Activated naive CD8-positive, alpha-beta T cell treated with anti-CD3 and anti-CD28 coated beads for 36 hours (primary cell): ENCODE results near the gene CLDN9. TPM values are rescaled to one million over a fixed set of nuclear protein-coding genes. Genes with fewer than 3 reads are reported as not detected.

ENCODE experiments used
- DNase-seq: peaks from one replicate; pipeline ENCODE4 v3.0.0; 2021
- H3K27ac Mint-ChIP-seq: one replicate; pipeline ENCODE4 v1.8.0; 2022; ENCODE audit warnings: mild to moderate bottlenecking, moderate library complexity, mixed read lengths
- H3K27me3 Mint-ChIP-seq: one replicate; pipeline ENCODE4 v1.8.0; 2022; ENCODE audit warnings: mild to moderate bottlenecking, mixed read lengths
- H3K36me3 Mint-ChIP-seq: one replicate; pipeline ENCODE4 v1.8.0; 2021; ENCODE audit warnings: mild to moderate bottlenecking, mixed read lengths
- H3K4me1 Mint-ChIP-seq: one replicate; pipeline ENCODE4 v1.8.0; 2021; ENCODE audit warnings: mixed read lengths
- H3K4me3 Mint-ChIP-seq: one replicate; pipeline ENCODE4 v1.8.0; 2022; ENCODE audit warnings: mild to moderate bottlenecking, moderate library complexity, mixed read lengths
- H3K9me3 Mint-ChIP-seq: one replicate; pipeline ENCODE4 v1.8.0; 2022; ENCODE audit warnings: mixed read lengths
- total RNA-seq, 2 experiments: library from RNA; stranded (reverse); gene quantifications; one replicate each; pipeline ENCODE4 v1.2.3, GENCODE V29; 2021

CLDN9 gene
- total RNA-seq, 2 experiments from 2014 or later = not detected

DNA sequence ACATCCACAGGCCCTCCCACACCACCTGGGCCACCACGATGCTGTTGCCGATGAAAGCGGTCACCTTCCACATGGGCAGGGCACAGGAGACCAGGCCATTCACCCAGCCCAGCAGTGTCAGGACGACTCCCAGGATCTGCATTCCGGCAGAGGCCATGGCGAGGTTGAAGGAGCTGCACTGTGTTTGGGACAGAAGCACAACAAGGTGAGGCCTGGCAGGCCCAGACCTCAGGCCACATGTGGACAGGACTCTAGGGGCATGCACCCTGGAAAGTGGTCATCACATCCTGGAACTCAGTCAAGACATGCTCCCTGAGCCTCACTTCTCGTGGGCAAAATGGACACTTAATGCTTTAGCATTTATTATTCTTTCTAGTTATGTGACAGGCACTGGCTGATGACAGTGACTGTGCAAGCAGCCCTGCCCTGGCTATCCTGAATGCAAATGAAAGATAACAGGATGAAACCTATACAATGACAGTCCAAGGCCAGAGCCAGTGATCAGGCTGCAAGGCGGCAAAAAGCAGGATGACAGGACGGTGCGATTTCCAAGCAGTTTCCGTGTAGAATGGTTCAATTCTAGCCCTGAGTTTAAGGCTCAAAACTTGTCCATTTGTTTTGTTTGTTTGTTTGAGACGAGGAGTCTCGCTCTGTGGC lies 3.3 kb downstream of the CLDN9 start:
- peaks cover 14% of the 10 kb centered on the region for H3K4me1 Mint-ChIP-seq
- H3K4me3 Mint-ChIP-seq = no peak overlapping the region
- no peaks in the 10 kb centered on the region for H3K36me3 Mint-ChIP-seq
- DNase-seq = no peak
- H3K27me3 Mint-ChIP-seq = peaks cover 31% of the 10 kb centered on the region
- no peaks in the 10 kb centered on the region for H3K9me3 Mint-ChIP-seq
- no peak overlapping the region for H3K27ac Mint-ChIP-seq

DNA sequence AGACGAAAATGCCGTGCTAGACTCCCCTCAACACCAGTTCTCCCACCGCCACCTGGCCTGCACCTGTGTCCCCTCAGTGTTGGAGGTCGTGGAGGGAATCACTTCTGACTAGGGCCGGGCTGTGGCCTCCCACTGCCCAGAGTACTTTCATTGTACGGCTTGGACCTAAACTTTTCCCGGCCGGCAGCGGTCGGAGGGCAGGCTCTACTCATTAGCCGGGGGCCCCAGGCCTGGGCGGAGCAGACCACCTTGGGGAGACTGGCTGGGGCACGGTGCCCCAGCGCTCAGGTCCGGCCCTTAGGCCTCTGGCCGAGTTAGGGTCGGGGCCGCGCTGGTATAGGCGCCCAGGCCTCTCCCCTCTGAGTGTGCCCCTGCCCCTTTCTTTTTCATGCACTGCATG lies 4.6 kb downstream of the CLDN9 start:
- H3K9me3 Mint-ChIP-seq = no peaks in the 10 kb centered on the region
- no peak for DNase-seq
- H3K27ac Mint-ChIP-seq = no peak overlapping the region

DNA sequence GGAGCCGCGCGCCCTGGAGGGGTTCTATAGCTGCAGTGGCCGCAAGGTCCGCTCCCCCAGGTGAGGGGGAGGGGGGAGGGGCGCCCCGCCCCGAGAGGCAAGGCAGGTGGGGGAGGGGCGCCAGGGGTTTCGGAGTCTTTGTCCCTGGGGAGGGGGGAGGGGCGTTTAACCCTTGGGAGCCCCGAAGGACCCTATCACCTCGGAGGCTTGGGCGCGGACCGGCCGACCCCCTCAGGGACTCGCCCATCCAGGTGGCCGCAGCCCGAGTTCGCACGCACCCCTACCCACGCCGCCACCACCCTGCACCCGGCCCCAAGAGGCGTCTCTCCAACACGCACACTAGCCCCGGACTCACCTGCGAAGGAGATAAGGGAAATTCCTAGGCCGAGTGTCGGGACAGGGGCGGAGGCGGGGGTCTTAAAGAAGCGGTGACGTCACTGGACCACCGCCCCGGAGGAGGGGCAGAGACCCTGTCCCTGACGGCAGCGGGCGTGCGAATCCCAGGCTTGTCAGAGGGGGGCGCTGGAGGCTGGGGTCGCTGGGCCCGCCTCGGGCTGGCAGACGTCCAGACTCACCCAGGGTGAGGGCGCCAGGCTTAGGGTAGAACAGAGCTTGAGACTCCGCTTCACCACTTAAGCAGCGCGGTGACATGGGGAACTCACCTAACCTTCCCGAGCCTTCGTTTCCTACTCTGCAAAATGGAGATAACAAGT lies 5.2 kb downstream of the CLDN9 start, which contains the start of gene CLDN6:
Gene CLDN6 (minus strand): TSS at position 390 of the 713 bp plus-strand sequence. CDS start 2,162 bp downstream, outside the sequence.
- Mint-ChIP-seq H3K27ac (no peak within 1 kb of the TSS), H3K4me3 (no peak within 1 kb of the TSS), H3K36me3 (no peaks in the 10 kb centered on the region), H3K9me3 (no peaks in the 10 kb centered on the region), H3K27me3 (peaks cover 17% of the 10 kb centered on the region), H3K4me1 (peaks cover 30% of the 10 kb centered on the region)
- no peak for DNase-seq

More for the DNA sequence above, 4.6 kb downstream of the CLDN9 start:
- peaks cover 23% of the 10 kb centered on the region for H3K27me3 Mint-ChIP-seq
- peaks cover 26% of the 10 kb centered on the region for H3K4me1 Mint-ChIP-seq
- no peaks in the 10 kb centered on the region for H3K36me3 Mint-ChIP-seq
- H3K4me3 Mint-ChIP-seq = no peak overlapping the region

DNA sequence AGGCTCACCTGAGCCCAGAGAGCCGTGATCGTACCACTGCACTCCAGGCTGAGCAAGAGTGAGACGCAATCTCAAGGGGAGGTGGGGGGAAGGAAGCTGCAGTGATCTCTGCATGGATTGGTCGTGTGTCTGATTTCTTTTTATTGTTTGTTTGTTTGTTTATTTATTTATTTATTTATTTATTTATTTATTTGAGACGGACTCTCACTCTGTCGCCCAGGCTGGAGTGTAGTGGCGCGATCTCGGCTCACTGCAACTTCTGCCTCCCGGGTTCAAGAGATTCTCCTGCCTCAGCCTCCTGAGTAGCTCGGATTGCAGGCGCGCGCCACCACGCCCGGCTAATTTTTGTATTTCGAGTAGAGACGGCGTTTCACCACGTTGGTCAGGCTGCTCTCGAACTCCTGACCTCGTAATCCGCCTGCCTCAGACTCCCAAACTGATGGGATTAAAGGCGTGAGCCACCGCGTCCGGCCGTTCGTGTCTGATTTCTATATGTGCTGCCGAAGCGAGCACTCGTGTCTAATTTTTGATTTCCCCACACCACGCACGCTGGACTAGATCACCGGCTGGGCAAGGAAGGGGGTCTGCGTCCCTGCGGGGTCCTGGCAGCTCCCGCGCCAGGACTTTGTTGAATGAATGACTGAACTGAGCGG lies 7.0 kb downstream of the CLDN9 start:
- Mint-ChIP-seq H3K4me3 (peak overlapping the region; percentile 82), H3K4me1 (peaks cover 40% of the 10 kb centered on the region)

DNA sequence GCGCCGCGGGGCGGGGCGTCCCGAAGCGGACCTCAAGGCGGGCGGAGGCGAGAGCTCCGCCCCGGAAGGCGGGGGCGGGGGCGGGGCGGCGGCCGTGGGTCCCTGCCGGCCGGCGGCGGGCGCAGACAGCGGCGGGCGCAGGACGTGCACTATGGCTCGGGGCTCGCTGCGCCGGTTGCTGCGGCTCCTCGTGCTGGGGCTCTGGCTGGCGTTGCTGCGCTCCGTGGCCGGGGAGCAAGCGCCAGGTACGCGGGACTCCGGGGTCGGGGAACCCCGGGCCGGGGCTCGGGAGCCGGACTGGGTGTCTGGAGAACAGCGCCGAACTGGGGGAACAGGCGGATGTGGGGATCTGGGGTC lies 7.5 kb downstream of the CLDN9 start, which contains the start of gene TNFRSF12A:
Gene TNFRSF12A (plus strand): TSS at position 122 of the 357 bp plus-strand sequence. CDS start 30 bp downstream, at position 152.
- H3K4me3 Mint-ChIP-seq = peak within 1 kb of the TSS; percentile 95
- H3K9me3 Mint-ChIP-seq = no peaks in the 10 kb centered on the region
- H3K27ac Mint-ChIP-seq = peak within 1 kb of the TSS; percentile 98
- DNase-seq = peak; percentile 78
- peaks cover 3% of the 10 kb centered on the region for H3K36me3 Mint-ChIP-seq
- H3K4me1 Mint-ChIP-seq = peaks cover 40% of the 10 kb centered on the region
- peaks cover 12% of the 10 kb centered on the region for H3K27me3 Mint-ChIP-seq

More for the DNA sequence above, 7.0 kb downstream of the CLDN9 start:
- Mint-ChIP-seq H3K27me3 (peaks cover 12% of the 10 kb centered on the region), H3K9me3 (no peaks in the 10 kb centered on the region), H3K36me3 (peaks cover 3% of the 10 kb centered on the region), H3K27ac (no peak overlapping the region)
- DNase-seq = no peak

DNA sequence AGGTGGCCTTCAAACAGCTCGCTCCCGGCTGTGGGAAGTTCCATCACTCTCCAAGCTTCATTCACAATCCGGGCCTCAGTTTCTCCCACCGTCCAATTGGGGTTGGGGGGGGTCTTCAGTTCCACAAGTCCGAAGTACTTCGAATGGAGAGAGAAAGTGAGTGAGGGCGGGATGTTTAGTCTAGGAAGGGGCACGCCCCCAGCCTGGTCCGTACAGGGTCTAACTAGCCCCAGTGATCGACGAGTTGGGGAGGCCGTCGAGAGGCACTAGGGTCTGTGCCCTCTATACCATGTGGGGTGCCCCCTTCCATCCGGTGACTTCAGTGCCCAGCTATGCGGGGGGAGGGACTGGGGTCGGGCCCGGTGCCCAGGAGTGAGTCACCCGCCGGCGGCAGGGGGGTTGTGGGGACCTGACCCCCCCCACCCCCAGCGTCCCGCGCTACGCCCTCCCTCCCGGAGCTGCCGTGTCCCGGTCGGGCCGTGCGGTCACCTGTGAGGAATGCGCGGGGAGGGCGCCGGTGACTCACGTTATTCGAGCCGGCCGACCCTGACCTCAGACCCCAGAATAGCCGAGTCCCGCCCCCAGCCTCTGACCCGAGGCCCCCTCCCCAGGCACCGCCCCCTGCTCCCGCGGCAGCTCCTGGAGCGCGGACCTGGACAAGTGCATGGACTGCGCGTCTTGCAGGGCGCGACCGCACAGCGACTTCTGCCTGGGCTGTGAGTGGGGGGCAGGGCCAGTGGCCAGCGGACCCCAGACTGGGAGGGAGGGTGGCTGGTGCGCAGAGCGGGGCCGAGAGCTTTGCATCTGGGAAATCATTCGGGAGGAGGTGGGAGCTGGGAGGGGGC lies 8.1 kb downstream of the CLDN9 start:
- Mint-ChIP-seq H3K4me1 (peaks cover 40% of the 10 kb centered on the region), H3K9me3 (no peaks in the 10 kb centered on the region)

DNA sequence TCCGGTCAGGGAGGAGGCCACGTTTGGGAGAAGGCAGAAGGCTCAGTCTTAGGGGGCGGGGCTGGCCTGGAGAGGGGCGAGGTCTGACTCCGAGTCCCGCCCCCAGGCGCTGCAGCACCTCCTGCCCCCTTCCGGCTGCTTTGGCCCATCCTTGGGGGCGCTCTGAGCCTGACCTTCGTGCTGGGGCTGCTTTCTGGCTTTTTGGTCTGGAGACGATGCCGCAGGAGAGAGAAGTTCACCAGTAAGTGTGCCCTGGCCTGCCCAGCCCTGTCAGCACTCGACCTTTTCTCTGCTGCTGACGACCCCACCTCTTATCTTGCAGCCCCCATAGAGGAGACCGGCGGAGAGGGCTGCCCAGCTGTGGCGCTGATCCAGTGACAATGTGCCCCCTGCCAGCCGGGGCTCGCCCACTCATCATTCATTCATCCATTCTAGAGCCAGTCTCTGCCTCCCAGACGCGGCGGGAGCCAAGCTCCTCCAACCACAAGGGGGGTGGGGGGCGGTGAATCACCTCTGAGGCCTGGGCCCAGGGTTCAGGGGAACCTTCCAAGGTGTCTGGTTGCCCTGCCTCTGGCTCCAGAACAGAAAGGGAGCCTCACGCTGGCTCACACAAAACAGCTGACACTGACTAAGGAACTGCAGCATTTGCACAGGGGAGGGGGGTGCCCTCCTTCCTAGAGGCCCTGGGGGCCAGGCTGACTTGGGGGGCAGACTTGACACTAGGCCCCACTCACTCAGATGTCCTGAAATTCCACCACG lies 8.9 kb downstream of the CLDN9 start:
- peak; percentile 85 for DNase-seq
- Mint-ChIP-seq H3K9me3 (no peaks in the 10 kb centered on the region), H3K4me1 (peaks cover 40% of the 10 kb centered on the region), H3K27me3 (peaks cover 12% of the 10 kb centered on the region), H3K36me3 (peaks cover 6% of the 10 kb centered on the region), H3K4me3 (peak overlapping the region; percentile 95), H3K27ac (peak overlapping the region; percentile 98)

More for the DNA sequence above, 8.1 kb downstream of the CLDN9 start:
- Mint-ChIP-seq H3K27me3 (peaks cover 12% of the 10 kb centered on the region), H3K4me3 (peak overlapping the region; percentile 95), H3K36me3 (peaks cover 3% of the 10 kb centered on the region), H3K27ac (peak overlapping the region; percentile 98)
- peak; percentile 48 for DNase-seq

DNA sequence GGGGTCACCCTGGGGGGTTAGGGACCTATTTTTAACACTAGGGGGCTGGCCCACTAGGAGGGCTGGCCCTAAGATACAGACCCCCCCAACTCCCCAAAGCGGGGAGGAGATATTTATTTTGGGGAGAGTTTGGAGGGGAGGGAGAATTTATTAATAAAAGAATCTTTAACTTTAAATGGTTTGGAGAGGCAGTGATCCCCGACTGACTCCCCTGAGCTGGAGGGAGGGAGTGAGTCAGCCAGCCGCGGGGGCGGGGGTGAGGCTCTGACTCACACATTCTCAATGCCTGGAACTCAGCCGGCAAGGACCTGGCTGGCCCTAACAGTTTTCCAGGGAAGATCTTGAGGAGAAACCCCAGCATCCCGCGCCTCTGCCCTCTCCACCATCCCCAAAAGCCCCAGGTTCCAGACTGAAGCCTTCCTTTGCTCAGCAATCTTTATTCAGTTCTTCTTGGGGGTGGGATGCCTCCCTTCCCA lies 9.5 kb downstream of the CLDN9 start:
- peaks cover 12% of the 10 kb centered on the region for H3K27me3 Mint-ChIP-seq
- H3K27ac Mint-ChIP-seq = peak overlapping the region; percentile 98
- peak; percentile 89 for DNase-seq
- peaks cover 40% of the 10 kb centered on the region for H3K4me1 Mint-ChIP-seq
- H3K36me3 Mint-ChIP-seq = peaks cover 8% of the 10 kb centered on the region
- H3K9me3 Mint-ChIP-seq = no peaks in the 10 kb centered on the region
- H3K4me3 Mint-ChIP-seq = peak overlapping the region; percentile 95

DNA sequence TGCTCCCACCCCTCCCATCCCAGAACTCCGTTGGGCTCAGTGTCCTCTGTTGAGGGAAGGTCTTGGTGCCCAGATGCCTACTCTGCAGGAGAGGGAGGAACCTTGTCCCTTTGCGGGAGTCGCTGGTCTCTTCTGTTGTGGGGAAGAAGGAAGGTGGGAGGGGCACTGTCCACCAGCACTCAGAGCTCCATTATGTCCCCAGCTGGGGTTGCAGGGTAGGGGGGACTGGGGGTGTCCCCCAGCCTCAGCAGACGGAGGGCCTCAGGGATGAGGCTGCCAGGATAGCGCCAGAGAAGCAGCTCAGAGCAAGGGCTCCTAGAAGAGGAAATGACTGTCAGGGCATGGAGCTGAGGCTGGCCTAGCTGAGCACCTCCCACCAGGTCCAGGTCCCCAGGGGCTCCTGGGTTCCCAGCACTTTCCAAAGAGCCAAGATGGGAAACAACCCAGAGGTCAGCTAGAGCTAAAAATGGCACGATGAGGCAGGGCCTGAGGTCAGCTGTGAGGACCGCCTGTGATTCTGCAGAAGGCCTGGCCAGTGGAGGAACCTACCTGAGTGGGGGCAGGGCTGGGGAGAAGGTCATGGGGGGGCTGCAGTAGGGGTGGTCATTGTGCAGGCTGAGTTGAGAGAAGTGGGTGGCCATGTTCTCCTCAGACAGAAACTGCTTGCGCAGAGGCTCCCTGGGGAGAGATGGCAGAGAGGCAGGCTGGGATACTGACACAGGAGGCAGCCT lies 10.1 kb downstream of the CLDN9 start:
- H3K36me3 Mint-ChIP-seq = peaks cover 8% of the 10 kb centered on the region
- peak overlapping the region; percentile 95 for H3K4me3 Mint-ChIP-seq
- H3K27me3 Mint-ChIP-seq = peaks cover 12% of the 10 kb centered on the region
- peak overlapping the region; percentile 98 for H3K27ac Mint-ChIP-seq
- H3K4me1 Mint-ChIP-seq = peaks cover 40% of the 10 kb centered on the region
- peak; percentile 38 for DNase-seq
- no peaks in the 10 kb centered on the region for H3K9me3 Mint-ChIP-seq

DNA sequence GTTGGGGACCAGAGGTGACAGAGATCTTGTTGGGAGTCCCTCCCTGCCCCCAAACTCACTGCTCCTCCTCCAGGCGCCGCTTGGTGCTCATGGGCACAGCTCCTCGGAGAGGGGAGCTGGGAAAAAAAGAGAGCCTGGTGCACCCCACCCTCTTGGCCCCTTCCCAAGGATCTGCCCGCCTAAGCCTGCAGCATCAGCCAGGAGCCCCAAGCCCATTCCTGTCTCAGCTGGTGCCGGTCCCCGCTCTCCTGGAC lies 10.6 kb downstream of the CLDN9 start:
- peak overlapping the region; percentile 95 for H3K4me3 Mint-ChIP-seq
- peaks cover 40% of the 10 kb centered on the region for H3K4me1 Mint-ChIP-seq
- H3K27ac Mint-ChIP-seq = peak overlapping the region; percentile 98
- H3K9me3 Mint-ChIP-seq = no peaks in the 10 kb centered on the region
- peaks cover 8% of the 10 kb centered on the region for H3K36me3 Mint-ChIP-seq
- no peak for DNase-seq
- H3K27me3 Mint-ChIP-seq = peaks cover 11% of the 10 kb centered on the region

DNA sequence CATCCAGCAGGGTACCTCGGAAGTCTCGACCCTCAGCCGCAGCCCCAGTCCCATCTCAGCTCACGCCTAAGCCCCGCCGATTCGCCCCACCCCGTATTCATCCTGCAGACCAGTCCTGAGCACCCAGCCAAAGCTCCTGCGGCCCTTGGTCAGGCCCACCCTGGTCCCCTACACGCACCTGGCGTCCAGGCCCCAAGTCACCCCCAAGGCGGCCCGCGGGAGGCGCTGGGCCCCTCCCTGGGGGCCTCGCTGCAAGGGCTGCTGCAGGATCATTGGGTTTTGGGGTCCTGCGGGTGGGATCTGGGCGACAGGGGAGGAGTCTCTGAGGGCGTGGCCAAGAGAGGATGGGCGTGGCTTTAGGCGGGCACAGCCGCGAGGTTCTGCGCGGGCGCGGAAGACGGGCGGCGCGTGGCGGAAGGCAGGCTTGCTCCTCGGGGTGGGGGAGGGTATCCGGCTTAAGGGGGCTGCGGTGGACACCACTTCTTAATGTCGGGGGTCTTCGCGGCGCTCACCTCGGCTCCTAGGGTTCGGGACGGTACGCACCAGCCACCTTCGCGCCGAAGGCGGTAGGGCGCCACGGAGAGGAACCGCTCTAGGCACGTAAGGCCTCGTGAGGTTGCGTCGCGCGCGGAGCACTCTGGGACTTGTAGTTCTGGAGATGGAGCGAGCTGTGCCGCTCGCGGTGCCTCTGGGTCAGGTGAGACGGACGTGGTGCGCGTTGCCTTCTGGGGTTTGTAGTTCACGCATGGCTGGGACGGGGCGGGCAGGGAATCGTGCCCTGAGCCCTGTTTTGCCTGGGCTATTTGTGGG lies 11.2 kb downstream of the CLDN9 start, which contains the start of the genes HCFC1R1 and THOC6:
Gene HCFC1R1 (minus strand): TSS at position 274 of the 810 bp plus-strand sequence. CDS start 1 bp downstream, at position 273.
Gene THOC6 (plus strand): TSS at position 367 of the 810 bp plus-strand sequence. CDS start 292 bp downstream, at position 659.
- no peaks in the 10 kb centered on the region for H3K9me3 Mint-ChIP-seq
- peak; percentile 95 for DNase-seq
- peak within 1 kb of the TSS; percentile 95 for H3K4me3 Mint-ChIP-seq
- H3K27me3 Mint-ChIP-seq = peaks cover 9% of the 10 kb centered on the region
- peaks cover 40% of the 10 kb centered on the region for H3K4me1 Mint-ChIP-seq
- H3K36me3 Mint-ChIP-seq = peaks cover 8% of the 10 kb centered on the region
- H3K27ac Mint-ChIP-seq = peak within 1 kb of the TSS; percentile 98

DNA sequence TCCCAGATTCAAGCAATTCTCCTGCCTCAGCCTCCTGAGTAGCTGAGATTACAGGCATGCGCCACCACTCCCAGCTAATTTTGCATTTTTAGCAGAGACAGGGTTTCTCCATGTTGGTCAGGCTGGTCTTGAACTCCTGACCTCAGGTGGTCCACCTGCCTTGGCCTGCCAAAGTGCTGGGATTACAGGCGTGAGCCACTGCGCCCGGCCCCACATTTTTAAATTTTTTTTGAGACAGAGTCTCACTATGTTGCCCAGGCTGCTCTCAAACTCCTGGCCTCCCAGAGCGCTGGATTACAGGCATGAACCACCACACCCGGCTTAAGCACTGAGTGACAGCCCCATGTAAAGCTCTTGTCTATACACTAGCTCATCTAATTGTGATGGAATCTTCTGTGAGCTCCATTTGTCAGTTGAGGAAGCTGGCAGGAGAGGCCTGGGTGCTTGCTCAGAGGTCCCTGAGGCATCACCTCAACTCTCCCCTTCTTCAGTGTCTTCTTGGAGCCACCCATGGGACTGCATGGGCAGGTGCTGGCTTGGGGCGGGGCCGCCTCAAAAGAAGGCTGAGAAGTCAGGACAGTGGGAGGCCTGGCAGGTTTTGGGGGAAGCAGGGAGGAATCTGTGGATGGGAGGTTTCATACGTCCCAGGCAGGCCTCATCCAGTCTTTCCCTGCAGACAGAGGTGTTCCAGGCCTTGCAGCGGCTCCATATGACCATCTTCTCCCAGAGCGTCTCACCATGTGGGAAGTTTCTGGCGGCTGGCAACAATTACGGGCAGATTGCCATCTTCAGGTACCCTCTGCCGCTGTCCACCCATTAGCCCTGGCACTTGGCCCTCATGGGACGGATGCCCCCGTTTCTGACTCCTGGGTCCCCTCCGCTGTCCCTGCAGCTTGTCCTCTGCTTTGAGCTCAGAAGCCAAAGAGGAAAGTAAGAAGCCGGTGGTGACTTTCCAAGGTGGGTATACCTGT lies 12.6 kb downstream of the CLDN9 start:
- Mint-ChIP-seq H3K27me3 (peaks cover 20% of the 10 kb centered on the region), H3K9me3 (no peaks in the 10 kb centered on the region), H3K36me3 (peaks cover 8% of the 10 kb centered on the region), H3K4me3 (peak overlapping the region; percentile 16), H3K4me1 (peaks cover 44% of the 10 kb centered on the region), H3K27ac (no peak overlapping the region)
- no peak for DNase-seq
